Activated CD8-positive, alpha-beta memory T cell treated with anti-CD3 and anti-CD28 coated beads, Interleukin-2, amount 50 U/mL, for 24 hours (primary cell): ENCODE data around the gene TMEM98.
"Not testable (repeated sequence)": the region's sequence is repeated elsewhere in the genome, so short reads cannot be mapped to it uniquely, and the experiment has no call there.

Experiments
- DNase-seq: peaks from one replicate; pipeline ENCODE4 v3.0.0-alpha.2; 2020; ENCODE audit errors: extremely low read depth

The TMEM98 gene

DNA sequence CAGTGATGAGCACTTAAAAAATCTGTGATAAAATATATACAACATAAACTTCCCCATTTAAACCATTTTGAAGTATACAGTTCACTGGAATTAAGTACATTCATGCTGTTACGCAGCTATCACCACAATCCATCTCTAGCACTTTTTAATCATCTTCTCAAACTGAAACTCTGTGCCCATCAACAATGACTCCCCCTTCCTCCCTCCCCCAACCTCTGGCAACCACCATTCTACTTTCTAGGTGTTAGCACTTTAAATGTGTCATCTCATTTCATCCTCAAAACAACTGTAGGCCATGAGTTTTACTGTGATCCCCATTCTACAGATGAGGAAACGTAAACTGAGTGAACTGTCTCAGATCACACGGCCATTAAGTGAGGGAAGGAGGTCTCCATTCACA lies 13.8 kb upstream of the TMEM98 start:
- no peak for DNase-seq

GRCh38 chr17:32915245-32915644 lies 12.7 kb upstream of the TMEM98 start:
- no peak for DNase-seq

DNA sequence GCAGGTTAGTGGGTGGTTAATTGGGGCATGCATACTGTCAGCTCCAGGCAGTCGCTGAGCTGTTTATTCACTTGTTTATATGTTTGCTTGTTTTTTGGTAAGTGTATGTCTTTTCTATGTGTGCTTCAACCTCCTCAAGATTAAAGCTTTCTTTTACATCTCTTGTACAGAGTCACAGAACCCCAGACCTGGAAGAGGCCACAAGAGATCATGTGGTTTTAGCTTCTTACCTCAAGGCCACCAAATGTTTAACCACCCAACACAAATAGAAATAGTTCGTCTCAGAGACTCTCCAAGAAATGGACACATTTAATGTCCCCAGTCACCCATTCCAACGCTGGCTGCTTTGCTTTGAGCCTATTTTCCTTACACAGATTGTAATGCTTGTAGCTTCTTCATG lies 11.8 kb upstream of the TMEM98 start:
- DNase-seq: no peak

GRCh38 chr17:32917081-32917480 lies 10.9 kb upstream of the TMEM98 start:
- DNase-seq: no peak

DNA sequence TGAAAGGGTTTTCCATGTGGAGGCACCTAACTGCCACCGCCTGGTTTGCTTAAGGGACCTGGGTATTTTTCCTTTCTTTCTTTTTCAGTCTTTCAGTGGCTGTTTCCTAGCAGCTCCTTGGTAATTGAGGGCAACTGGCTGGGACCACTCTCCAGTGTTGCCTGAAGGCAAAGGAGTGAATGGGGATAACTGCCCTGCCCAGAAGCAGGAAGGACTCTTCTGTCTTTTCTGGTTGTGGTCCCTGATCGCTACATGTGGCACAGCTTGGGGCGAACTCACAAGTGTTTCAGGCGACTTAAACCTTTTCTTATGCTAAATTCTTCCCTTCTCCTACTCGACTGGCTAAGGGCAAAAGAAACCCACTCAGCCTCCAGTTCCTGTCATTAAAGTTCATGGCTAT lies 10.1 kb upstream of the TMEM98 start:
- DNase-seq: no peak

GRCh38 chr17:32919876-32920275 lies 8.1 kb upstream of the TMEM98 start:
- DNase-seq: not testable (repeated sequence)

DNA sequence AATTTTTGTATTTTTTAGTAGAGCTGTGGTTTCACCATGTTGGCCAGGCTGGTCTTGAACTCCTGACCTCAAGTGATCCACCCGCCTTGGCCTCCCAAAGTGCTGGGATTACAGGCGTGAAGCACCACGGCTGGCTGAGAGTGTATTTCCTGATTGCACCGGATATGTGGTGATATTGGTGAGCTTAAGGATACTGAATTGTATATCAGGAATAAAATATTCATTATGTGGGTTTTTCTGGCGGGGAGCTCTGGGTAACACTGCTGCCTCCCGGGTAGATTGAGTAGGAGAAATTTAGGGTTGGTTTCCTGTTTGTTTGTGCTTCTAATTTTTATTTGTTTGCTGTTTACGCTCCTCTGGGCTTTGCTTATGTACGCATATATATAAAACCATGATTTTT lies 7.7 kb upstream of the TMEM98 start:
- no peak for DNase-seq

GRCh38 chr17:32921017-32921416 lies 6.9 kb upstream of the TMEM98 start:
- no peak for DNase-seq

DNA sequence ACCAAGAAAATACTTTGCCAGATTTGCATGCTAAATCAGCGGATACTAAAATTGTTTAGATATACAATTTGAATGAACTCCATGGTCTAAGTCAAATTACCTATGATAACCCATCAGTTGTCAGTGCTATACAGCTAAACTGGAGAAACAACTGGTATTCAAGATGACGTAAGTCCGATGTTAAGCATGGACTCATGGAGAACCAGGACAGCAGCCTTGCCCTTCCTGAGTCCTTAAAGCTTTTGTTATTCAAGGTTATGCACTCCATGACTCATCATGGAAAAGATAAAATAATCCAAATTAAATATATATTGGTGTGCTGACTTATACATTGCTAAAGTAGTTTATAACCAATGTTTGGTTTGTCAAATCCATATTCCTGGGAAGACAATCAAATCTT lies 4.0 kb upstream of the TMEM98 start:
- DNase-seq: not testable (repeated sequence)

DNA sequence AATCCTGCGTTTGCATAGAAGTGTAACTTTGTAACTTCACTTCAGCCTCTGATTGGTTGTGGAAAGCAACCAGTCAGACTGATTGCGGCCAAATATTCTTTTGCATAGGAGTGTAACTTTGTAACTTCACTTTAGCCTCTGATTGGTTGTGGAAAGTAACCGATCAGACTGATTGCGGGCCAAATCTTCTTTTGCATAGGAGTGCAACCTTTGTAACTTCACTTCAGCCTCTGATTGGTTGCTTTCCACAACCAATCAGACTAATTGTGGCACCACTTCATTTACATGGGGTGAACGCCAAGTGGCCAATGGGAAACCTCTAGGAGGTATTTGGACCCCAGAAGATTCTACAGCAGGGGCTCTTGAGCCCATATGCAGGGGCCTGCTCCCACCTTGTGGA lies 1.8 kb upstream of the TMEM98 start:
- DNase-seq: no peak

- DNase-seq: not testable (repeated sequence)
Measured at GRCh38 chr17:32926789-32927188, 1.2 kb upstream of the TMEM98 start.

DNA sequence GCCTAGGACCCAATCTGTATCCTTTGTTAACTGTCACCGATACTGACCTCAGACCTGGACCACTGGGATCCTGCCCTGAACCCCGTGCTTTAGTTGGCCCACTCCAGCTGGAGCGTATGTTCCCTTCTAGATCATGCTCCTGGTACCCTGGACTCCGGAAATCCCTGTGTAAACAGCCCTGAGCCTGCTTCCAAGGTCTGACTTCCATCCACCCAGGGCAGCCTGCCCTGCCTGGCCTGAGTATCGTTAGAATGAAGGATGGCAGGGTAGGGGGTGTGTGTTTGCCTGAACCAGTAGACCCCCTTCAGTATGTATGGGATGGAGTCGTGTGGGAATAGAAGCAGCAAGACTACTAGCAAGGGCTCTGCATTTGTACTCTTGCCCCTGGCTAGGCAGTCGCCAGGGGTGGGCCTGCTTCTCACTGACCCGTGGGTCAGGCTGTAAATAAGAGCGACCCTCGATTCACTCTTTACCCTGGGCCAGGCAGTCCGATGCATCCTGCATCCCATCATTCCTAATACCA lies 691 bp upstream of the TMEM98 start:
- DNase-seq: no peak

- DNase-seq: no peak
Measured at GRCh38 chr17:32928586-32929535, 908 bp downstream of the TMEM98 start.

DNA sequence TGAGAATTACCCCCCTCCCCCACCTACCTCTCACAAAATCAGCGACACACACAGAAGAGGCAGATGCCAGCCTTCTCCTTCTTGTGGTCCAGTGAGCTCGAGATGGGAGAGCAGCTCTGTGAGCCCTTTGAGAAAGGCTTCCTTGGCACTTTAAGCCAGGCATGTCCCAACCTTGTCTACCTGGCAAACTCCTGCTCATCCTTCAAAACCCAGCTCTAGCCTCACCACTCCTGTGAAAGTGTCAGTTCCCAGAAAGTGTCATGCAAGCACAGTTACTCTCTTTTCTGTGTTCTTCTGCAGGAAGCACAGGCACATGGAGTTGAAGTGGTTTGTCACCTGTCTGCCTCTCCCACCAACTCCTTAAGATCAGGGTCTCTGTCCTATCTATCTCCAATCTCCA lies 1.6 kb downstream of the TMEM98 start:
- no peak for DNase-seq

- DNase-seq: no peak
Measured at GRCh38 chr17:32930512-32930911, 2.6 kb downstream of the TMEM98 start.

GRCh38 chr17:32931686-32932085 lies 3.7 kb downstream of the TMEM98 start:
- DNase-seq: no peak

- DNase-seq: no peak
Measured at GRCh38 chr17:32933881-32934280, 5.9 kb downstream of the TMEM98 start.

GRCh38 chr17:32935726-32936125 lies 7.8 kb downstream of the TMEM98 start:
- no peak for DNase-seq

DNA sequence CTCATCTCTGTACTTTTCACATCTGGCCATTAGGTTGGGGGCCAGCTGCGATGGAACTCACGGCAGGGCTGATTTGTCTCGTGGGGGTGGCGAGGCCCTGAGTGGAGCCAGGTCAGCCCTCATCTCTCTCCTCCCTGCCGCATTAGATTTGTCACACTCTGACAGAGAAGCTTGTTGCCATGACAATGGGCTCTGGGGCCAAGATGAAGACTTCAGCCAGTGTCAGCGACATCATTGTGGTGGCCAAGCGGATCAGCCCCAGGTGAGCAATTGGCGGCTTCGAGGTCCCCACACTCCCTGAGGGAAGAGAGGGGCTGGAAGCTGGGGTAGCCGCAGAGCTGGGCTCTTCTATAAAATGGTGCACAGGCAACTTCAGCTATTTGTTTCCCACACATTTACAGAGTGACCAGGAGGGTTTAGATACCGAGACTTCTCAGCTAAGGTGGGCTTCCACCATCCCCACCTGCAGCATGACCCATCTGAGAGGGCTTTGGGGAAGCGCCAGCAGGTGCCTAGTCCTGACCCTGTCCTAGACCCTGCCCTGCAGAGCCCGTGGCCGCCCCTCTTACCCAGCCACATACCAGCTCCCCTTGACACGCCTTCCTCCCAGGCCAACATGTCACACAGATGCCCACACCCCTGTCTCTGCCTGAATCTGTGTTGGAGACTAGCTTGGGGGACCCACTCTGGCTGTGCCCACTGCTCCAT lies 8.4 kb downstream of the TMEM98 start:
- no peak for DNase-seq

DNA sequence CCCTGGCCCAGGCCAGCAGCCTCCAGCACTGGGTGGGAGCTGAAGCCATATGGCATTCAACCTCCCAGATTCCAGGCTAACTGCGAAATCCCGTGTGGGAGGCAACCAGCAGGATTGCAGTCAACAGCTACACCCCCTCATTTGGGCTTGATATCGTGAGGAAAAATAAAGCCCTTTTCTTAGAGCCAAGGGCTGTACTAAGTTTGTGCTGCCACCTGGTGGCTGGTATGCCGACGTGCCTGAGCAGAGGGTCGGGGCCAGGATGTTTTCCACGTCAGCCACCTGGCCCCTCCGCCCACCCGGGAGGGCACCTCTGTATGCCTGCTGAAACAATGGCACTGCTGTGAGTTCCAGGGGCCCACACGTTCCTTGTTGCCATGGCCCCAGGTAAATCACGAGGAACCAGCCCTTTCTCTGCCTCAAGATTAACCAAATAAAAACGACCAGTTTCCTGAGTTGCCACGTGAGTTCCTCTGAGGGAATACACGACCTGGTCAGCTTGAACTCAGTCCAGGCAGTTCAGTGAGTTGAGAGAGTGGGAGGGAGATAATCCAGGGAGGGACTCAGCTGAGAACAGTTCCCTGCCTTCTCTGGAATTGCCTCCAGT lies 9.0 kb downstream of the TMEM98 start:
- peak; percentile 27 for DNase-seq

DNA sequence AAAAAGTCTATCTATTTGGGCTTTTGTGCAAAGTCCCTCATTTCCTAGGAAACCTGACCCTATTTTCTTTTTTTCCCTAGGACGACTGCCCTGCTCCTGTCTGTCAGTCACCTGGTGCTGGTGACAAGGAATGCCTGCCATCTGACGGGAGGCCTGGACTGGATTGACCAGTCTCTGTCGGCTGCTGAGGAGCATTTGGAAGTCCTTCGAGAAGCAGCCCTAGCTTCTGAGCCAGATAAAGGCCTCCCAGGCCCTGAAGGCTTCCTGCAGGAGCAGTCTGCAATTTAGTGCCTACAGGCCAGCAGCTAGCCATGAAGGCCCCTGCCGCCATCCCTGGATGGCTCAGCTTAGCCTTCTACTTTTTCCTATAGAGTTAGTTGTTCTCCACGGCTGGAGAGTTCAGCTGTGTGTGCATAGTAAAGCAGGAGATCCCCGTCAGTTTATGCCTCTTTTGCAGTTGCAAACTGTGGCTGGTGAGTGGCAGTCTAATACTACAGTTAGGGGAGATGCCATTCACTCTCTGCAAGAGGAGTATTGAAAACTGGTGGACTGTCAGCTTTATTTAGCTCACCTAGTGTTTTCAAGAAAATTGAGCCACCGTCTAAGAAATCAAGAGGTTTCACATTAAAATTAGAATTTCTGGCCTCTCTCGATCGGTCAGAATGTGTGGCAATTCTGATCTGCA lies 12.9 kb downstream of the TMEM98 start:
- no peak for DNase-seq
